Fibroblast of lung (primary cell): ENCODE results near the gene HSF4. TPM values are rescaled to one million over a fixed set of nuclear protein-coding genes. Genes with fewer than 3 reads are reported as not detected.

ENCODE experiments used
- DNase-seq, 2 donors: peaks; one replicate each; pipeline versions ENCODE4 v3.0.0 to v3.0.0-alpha.2; 2010; ENCODE audit warnings: low read depth in 2 of 2
- H2AFZ ChIP-seq: 2 replicates; pipeline ENCODE4 v1.5.1; 2012; ENCODE audit warnings: low read length, control low read depth, inconsistent platforms
- H3K27ac ChIP-seq: 2 replicates; pipeline ENCODE4 v1.5.1; 2011; ENCODE audit warnings: low read length, control low read depth; ENCODE audit not compliant: insufficient read depth
- H3K27me3 ChIP-seq: 2 replicates; pipeline ENCODE4 v1.5.1; 2011; ENCODE audit warnings: mild to moderate bottlenecking, low read length; ENCODE audit not compliant: control insufficient read depth, insufficient read depth
- H3K36me3 ChIP-seq: 2 replicates; pipeline ENCODE4 v1.5.1; 2011; ENCODE audit warnings: low read length; ENCODE audit not compliant: control insufficient read depth, insufficient read depth
- H3K4me1 ChIP-seq: 2 replicates; pipeline ENCODE4 v1.5.1; 2011; ENCODE audit warnings: low read length; ENCODE audit not compliant: control insufficient read depth, insufficient read depth; ENCODE audit errors: extremely low read depth
- H3K4me2 ChIP-seq: 2 replicates; pipeline ENCODE4 v1.5.1; 2011; ENCODE audit warnings: low read length, control low read depth; ENCODE audit not compliant: insufficient read depth; ENCODE audit errors: extremely low read depth
- H3K4me3 ChIP-seq, 4 experiments: fragments of 200-600 bp in 1 of 4; sonication (generic) in 1 of 4; replicated peaks in 1 of 4; 2 replicates each; pipeline ENCODE4 v1.5.1; 2011 to 2016; ENCODE audit warnings: low read length in 4 of 4, low read depth in 3 of 4, mild to moderate bottlenecking in 3 of 4, control low read depth in 2 of 4, inconsistent platforms in 1 of 4, mixed read lengths in 1 of 4; ENCODE audit not compliant: insufficient read depth in 1 of 4; ENCODE audit errors: control extremely low read depth in 1 of 4
- H3K79me2 ChIP-seq: 2 replicates; pipeline ENCODE4 v1.5.1; 2012; ENCODE audit warnings: mild to moderate bottlenecking, low read length, inconsistent platforms; ENCODE audit not compliant: control insufficient read depth, insufficient read depth
- H3K9ac ChIP-seq: 2 replicates; pipeline ENCODE4 v1.5.1; 2011; ENCODE audit warnings: mild to moderate bottlenecking, low read length, control low read depth; ENCODE audit not compliant: insufficient read depth
- H3K9me3 ChIP-seq: 2 replicates; pipeline ENCODE4 v1.5.1; 2012; ENCODE audit warnings: low read depth, low read length; ENCODE audit not compliant: control insufficient read depth, insufficient read depth
- H4K20me1 ChIP-seq: 2 replicates; pipeline ENCODE4 v1.5.1; 2011; ENCODE audit warnings: low read length; ENCODE audit not compliant: control insufficient read depth, insufficient read depth; ENCODE audit errors: extremely low read depth
- EZH2 ChIP-seq: IDR thresholded peaks from 2 replicates; pipeline ENCODE4 v1.5.1; 2012; ENCODE audit warnings: low read length, control low read depth, mild to moderate bottlenecking; ENCODE audit errors: missing control alignments
- polyA plus RNA-seq, 2 donors: library from polyadenylated mRNA; depleted of rRNA in 1 of 2; stranded (reverse) in 1 of 2; unstranded in 1 of 2; fragments of >200 nt; gene quantifications; 2 replicates each; pipeline ENCODE4 v1.2.1, GENCODE V29; 2011 to 2012; ENCODE audit warnings: missing spikeins in 1 of 2
- total RNA-seq: library from RNA; depleted of rRNA; stranded (reverse); fragments of >200 nt; gene quantifications from 2 replicates; pipeline ENCODE4 v1.2.1, GENCODE V29; 2014
- TF ChIP-seq, protein P1 (sequence below), 2 donors: IDR thresholded peaks in 1 of 2; conservative IDR thresholded peaks in 1 of 2; 1 replicate in 1 of 2; 2 replicates in 1 of 2; pipeline ENCODE4 v1.5.1; 2011 to 2012; ENCODE audit warnings: low read length in 2 of 2, control low read depth in 1 of 2, inconsistent platforms in 1 of 2, low read depth in 1 of 2, mild to moderate bottlenecking in 1 of 2

The HSF4 gene
- total and polyA plus RNA-seq, 2 donors (not counting 1 experiment from before 2014, with no cell fraction given), result 6.4 to 25.8 TPM

- Histone ChIP-seq H3K27ac (no peak overlapping the region), H3K79me2 (peaks cover 9% of the 10 kb centered on the region), H3K9ac (no peak overlapping the region), H3K4me3 (peak overlapping the region in 2 of 4 experiments; percentile 21 to 63), H4K20me1 (no peaks in the 10 kb centered on the region), H3K27me3 (no peaks in the 10 kb centered on the region), H3K4me1 (peaks cover 24% of the 10 kb centered on the region), H3K9me3 (no peaks in the 10 kb centered on the region), H3K4me2 (peak overlapping the region; percentile 39), H3K36me3 (peaks cover 3% of the 10 kb centered on the region), H2AFZ (no peak overlapping the region)
- TF ChIP-seq, protein P1, sequence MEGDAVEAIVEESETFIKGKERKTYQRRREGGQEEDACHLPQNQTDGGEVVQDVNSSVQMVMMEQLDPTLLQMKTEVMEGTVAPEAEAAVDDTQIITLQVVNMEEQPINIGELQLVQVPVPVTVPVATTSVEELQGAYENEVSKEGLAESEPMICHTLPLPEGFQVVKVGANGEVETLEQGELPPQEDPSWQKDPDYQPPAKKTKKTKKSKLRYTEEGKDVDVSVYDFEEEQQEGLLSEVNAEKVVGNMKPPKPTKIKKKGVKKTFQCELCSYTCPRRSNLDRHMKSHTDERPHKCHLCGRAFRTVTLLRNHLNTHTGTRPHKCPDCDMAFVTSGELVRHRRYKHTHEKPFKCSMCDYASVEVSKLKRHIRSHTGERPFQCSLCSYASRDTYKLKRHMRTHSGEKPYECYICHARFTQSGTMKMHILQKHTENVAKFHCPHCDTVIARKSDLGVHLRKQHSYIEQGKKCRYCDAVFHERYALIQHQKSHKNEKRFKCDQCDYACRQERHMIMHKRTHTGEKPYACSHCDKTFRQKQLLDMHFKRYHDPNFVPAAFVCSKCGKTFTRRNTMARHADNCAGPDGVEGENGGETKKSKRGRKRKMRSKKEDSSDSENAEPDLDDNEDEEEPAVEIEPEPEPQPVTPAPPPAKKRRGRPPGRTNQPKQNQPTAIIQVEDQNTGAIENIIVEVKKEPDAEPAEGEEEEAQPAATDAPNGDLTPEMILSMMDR (conservative IDR thresholded peaks at IDR 0.05 in 1 of 2, IDR thresholded peaks at IDR 0.05 in 1 of 2; ENCODE audit: low read depth in 1 of 2, low read length in 2 of 2), result peak; percentile 64 to 87
- no peak for TF ChIP-seq EZH2
- DNase-seq, result peak; percentile 83 to 92
Observed at GRCh38 chr16:67184995-67185650, 20.6 kb downstream of the HSF4 start.

GRCh38 chr16:67185651-67186134 is 21.1 kb downstream of the HSF4 start:
- TF ChIP-seq, protein P1 (conservative IDR thresholded peaks at IDR 0.05 in 1 of 2, IDR thresholded peaks at IDR 0.05 in 1 of 2; ENCODE audit: low read depth in 1 of 2, low read length in 2 of 2), result no peak
- TF ChIP-seq EZH2, result no peak
- Histone ChIP-seq H3K27ac (no peak overlapping the region), H3K27me3 (no peaks in the 10 kb centered on the region), H3K9ac (no peak overlapping the region), H3K4me1 (peaks cover 25% of the 10 kb centered on the region), H3K4me3 (peak overlapping the region in 1 of 4 experiments; percentile 34), H3K4me2 (peak overlapping the region; percentile 39), H3K79me2 (peaks cover 9% of the 10 kb centered on the region), H3K36me3 (no peaks in the 10 kb centered on the region), H4K20me1 (no peaks in the 10 kb centered on the region), H2AFZ (no peak overlapping the region), H3K9me3 (no peaks in the 10 kb centered on the region)
- DNase-seq, result no peak

GRCh38 chr16:67186550-67186950 is 22.0 kb downstream of the HSF4 start:
- Histone ChIP-seq H3K27ac (no peak overlapping the region), H3K9me3 (no peaks in the 10 kb centered on the region), H3K4me1 (peaks cover 25% of the 10 kb centered on the region), H4K20me1 (no peaks in the 10 kb centered on the region), H3K4me2 (no peak overlapping the region), H3K9ac (no peak overlapping the region), H3K4me3 (no peak overlapping the region), H3K36me3 (no peaks in the 10 kb centered on the region), H3K27me3 (no peaks in the 10 kb centered on the region), H3K79me2 (peaks cover 9% of the 10 kb centered on the region), H2AFZ (no peak overlapping the region)
- no peak for DNase-seq
- TF ChIP-seq, protein P1 (conservative IDR thresholded peaks at IDR 0.05 in 1 of 2, IDR thresholded peaks at IDR 0.05 in 1 of 2; ENCODE audit: low read depth in 1 of 2, low read length in 2 of 2), result no peak
- no peak for TF ChIP-seq EZH2
